Retinal pigment epithelial cell (primary cell): ENCODE results near the gene CYP1A1.

ENCODE experiments used
- DNase-seq: peaks from one replicate; pipeline ENCODE4 v3.0.0-alpha.2; 2010; ENCODE audit warnings: low read depth
- H3K4me3 ChIP-seq: 2 replicates; pipeline ENCODE4 v1.5.1; 2011; ENCODE audit warnings: mild to moderate bottlenecking, low read length, control low read depth, moderate library complexity
- CTCF ChIP-seq: conservative IDR thresholded peaks from 2 replicates; pipeline ENCODE4 v1.5.1; 2011; ENCODE audit warnings: low read depth, low read length, control low read depth, inconsistent platforms

The CYP1A1 gene

GRCh38 chr15:74725225-74725774 lies at the start of gene CYP1A1:
CYP1A1 (minus strand) TSS chr15:74725528; CDS start chr15:74723097, 2,431 bp downstream.
- H3K4me3 ChIP-seq, result peak within 1 kb of the TSS; percentile 53
- DNase-seq, result no peak
- TF ChIP-seq CTCF, result no peak

GRCh38 chr15:74773731-74774252 lies 48.5 kb upstream of the CYP1A1 start:
- no peak overlapping the region for H3K4me3 ChIP-seq
- TF ChIP-seq CTCF, result no peak
- DNase-seq, result no peak

GRCh38 chr15:74773329-74773728 lies 48.0 kb upstream of the CYP1A1 start:
- TF ChIP-seq CTCF, result no peak
- no peak overlapping the region for H3K4me3 ChIP-seq
- DNase-seq, result no peak

- no peak for TF ChIP-seq CTCF
- H3K4me3 ChIP-seq, result no peak overlapping the region
- DNase-seq, result no peak
These were observed 45.0 kb upstream of the CYP1A1 start for GRCh38 chr15:74770211-74770903.

- H3K4me3 ChIP-seq, result no peak overlapping the region
- no peak for DNase-seq
- TF ChIP-seq CTCF, result no peak
These were observed 44.2 kb upstream of the CYP1A1 start for GRCh38 chr15:74769463-74770025.

GRCh38 chr15:74768771-74769342 lies 43.5 kb upstream of the CYP1A1 start:
- H3K4me3 ChIP-seq, result no peak overlapping the region
- DNase-seq, result no peak
- peak; percentile 72 for TF ChIP-seq CTCF
